Right atrium auricular region (tissue), 2 donors: ENCODE measurements around the gene TMEM63B. TPM values are rescaled to one million over a fixed set of nuclear protein-coding genes. Genes with fewer than 3 reads are reported as not detected.

Experiments
- DNase-seq: peaks from one replicate; pipeline ENCODE4 v3.0.0-alpha.2; 2019; ENCODE audit warnings: low spot score
- H3K27ac ChIP-seq, 2 donors: fragments of 200-600 bp; sonication (generic); 1 replicate in 1 of 2; 2 replicates in 1 of 2; pipeline ENCODE4 v1.5.1; 2016 to 2019
- H3K27me3 ChIP-seq, 2 donors: fragments of 200-600 bp; sonication (generic); one replicate each; pipeline versions ENCODE4 v1.5.1 to v1.6.0; 2017 to 2019
- H3K36me3 ChIP-seq: fragments of 200-600 bp; sonication (generic); one replicate; pipeline ENCODE4 v1.5.1; 2016
- H3K4me1 ChIP-seq, 2 donors: fragments of 200-600 bp; sonication (generic); one replicate each; pipeline versions ENCODE4 v1.5.1 to v1.6.0; 2017 to 2019
- H3K4me3 ChIP-seq, 2 donors: fragments of 200-600 bp; sonication (generic); 1 replicate in 1 of 2; 2 replicates in 1 of 2; pipeline ENCODE4 v1.5.1; 2017 to 2019; ENCODE audit warnings: mild to moderate bottlenecking in 1 of 2, moderate library complexity in 1 of 2
- H3K9me3 ChIP-seq, 2 donors: fragments of 200-600 bp; sonication (generic); one replicate each; pipeline ENCODE4 v1.5.1; 2019
- total RNA-seq, 2 donors: library from RNA; depleted of rRNA; stranded (reverse); fragments of >200 nt; gene quantifications; one replicate each; pipeline ENCODE4 v1.1.0, GENCODE V29; 2016
- TF ChIP-seq, protein P1 (sequence below), 2 donors: fragments of 200-600 bp; sonication (generic); IDR thresholded peaks; one replicate each; pipeline ENCODE4 v1.5.1; 2019; ENCODE audit warnings: antibody characterized with exemption in 2 of 2

Gene TMEM63B
- total RNA-seq, 2 donors from 2014 or later: 29.2 to 37.1 TPM

DNA sequence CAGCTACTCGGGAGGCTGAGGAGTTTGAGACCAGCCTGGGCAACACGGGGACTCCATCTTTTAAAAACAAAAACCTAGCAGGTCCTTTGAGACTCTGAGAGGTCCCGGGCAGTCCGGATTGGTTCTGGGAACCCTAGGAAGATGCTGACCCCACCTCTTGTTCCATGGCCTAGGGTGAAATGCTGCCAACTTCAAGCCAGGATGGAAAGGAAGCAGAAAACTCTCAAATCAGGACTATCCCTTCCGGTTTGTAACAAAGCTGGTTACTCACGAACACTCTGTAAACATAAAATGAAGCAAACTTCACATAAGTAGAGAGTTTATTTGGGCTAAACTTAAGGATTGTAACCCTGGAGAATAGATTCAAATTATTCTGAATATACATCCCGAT is 59.3 kb downstream of the TMEM63B start:
- Histone ChIP-seq H3K27ac (peak overlapping the region in 1 of 2 donors; percentile 35), H3K4me3 (no peak overlapping the region), H3K4me1 (peaks cover 0 to 10% of the 10 kb centered on the region in 2 donors), H3K36me3 (no peaks in the 10 kb centered on the region), H3K9me3 (no peaks in the 10 kb centered on the region), H3K27me3 (no peaks in the 10 kb centered on the region)
- TF ChIP-seq, protein P1, sequence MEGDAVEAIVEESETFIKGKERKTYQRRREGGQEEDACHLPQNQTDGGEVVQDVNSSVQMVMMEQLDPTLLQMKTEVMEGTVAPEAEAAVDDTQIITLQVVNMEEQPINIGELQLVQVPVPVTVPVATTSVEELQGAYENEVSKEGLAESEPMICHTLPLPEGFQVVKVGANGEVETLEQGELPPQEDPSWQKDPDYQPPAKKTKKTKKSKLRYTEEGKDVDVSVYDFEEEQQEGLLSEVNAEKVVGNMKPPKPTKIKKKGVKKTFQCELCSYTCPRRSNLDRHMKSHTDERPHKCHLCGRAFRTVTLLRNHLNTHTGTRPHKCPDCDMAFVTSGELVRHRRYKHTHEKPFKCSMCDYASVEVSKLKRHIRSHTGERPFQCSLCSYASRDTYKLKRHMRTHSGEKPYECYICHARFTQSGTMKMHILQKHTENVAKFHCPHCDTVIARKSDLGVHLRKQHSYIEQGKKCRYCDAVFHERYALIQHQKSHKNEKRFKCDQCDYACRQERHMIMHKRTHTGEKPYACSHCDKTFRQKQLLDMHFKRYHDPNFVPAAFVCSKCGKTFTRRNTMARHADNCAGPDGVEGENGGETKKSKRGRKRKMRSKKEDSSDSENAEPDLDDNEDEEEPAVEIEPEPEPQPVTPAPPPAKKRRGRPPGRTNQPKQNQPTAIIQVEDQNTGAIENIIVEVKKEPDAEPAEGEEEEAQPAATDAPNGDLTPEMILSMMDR (IDR thresholded peaks at IDR 0.05): no peak
- DNase-seq: no peak

DNA sequence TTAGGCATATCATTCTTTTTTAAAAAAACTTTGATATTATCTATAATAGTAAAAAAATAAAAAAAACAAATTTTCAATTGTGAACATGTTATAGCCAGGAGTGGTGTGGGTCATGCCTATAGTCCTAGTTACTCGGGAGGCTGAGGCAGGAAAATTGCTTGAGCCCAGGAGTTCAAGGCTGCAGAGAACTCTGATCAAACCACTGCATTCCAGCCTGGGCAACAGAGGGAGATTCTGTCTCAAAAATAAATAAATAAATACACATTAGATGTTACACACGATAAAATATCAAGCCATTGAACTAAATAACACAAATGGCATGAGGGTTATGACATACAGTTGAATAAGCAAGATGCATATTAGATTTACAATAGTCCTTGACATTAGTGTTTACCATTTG is 61.5 kb downstream of the TMEM63B start:
- H3K36me3 ChIP-seq: no peaks in the 10 kb centered on the region
- H3K4me1 ChIP-seq: peaks cover 0 to 14% of the 10 kb centered on the region in 2 donors
- H3K27me3 ChIP-seq: no peaks in the 10 kb centered on the region
- no peak for DNase-seq
- H3K27ac ChIP-seq: no peak overlapping the region
- no peak overlapping the region for H3K4me3 ChIP-seq
- H3K9me3 ChIP-seq: no peaks in the 10 kb centered on the region
- TF ChIP-seq, protein P1 (IDR thresholded peaks at IDR 0.05): no peak

DNA sequence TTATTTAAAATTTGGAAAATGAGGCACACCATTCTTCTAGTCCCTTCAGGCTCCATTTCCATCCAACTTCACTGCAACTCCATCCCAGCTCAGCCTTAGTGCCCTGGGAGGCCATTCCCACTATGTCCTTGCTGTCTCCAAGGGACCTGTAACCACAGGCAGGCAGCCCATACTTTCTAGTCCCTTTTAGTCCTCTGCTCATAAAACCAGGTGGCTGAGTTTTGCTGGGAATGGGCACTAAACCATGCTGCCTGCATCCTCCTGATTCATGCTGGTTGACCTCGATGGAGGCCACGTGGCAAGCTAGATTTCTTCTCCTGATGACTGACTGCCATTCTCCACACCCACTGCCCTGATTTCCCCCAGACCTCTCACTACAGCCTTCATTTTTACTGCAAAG is 61.9 kb downstream of the TMEM63B start:
- Histone ChIP-seq H3K9me3 (no peaks in the 10 kb centered on the region), H3K4me3 (no peak overlapping the region), H3K4me1 (peaks cover 0 to 14% of the 10 kb centered on the region in 2 donors), H3K27me3 (no peaks in the 10 kb centered on the region), H3K27ac (no peak overlapping the region), H3K36me3 (no peaks in the 10 kb centered on the region)
- TF ChIP-seq, protein P1 (IDR thresholded peaks at IDR 0.05): no peak
- no peak for DNase-seq

DNA sequence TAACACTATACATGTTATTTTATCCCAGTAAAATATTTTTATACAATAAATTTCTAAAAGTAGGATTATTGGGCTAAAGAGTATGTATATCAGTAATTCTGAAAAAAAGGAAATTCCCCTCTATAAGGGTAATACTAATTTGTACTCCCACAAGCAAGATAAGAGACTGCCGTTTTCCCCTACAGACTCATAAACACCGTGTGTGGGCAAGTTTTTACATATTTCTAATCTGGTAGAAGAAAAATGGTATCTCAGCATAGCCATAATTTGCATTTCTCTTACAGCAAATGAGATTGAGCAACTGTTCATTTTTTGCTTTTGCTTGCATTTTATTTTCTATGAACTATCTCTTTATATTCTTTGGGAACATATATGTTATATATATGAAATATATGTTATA is 63.4 kb downstream of the TMEM63B start:
- TF ChIP-seq, protein P1 (IDR thresholded peaks at IDR 0.05): no peak
- Histone ChIP-seq H3K27me3 (no peaks in the 10 kb centered on the region), H3K36me3 (no peaks in the 10 kb centered on the region), H3K9me3 (no peaks in the 10 kb centered on the region), H3K4me1 (peaks cover 0 to 14% of the 10 kb centered on the region in 2 donors), H3K27ac (no peak overlapping the region), H3K4me3 (no peak overlapping the region)
- no peak for DNase-seq

DNA sequence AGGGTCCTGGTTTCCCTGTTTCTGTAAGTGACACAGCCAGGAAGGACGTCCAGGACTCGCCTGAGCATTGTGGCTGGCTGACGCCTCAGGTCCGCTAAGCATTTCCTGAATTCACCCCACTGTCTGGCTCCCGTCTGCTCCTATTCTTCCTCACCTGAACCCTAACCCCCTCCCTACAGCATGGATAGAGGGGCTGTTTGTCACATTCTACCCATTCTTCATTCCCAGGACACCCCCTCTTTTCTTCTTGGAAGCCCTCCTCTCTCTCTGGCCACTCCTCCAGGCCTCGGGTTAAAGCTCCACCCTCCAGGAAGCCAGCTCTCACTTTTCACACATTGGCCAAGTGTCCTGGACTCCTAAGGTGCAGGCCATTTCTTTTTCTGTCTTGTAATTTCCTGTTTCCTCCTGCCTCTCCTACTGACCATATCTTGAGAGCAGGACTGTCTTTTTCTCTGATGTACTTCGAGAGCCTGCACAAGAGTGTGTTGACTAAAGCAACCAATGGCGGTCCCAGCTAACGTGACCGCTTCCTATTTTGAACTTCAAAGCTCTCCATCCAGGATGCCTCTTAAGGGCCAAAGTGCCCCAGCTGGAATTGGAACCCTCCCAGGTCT is 65.2 kb downstream of the TMEM63B start:
- Histone ChIP-seq H3K4me3 (peak overlapping the region in 1 of 2 donors; percentile 12), H3K27me3 (no peaks in the 10 kb centered on the region), H3K4me1 (peaks cover 0 to 4% of the 10 kb centered on the region in 2 donors), H3K36me3 (no peaks in the 10 kb centered on the region), H3K9me3 (no peaks in the 10 kb centered on the region), H3K27ac (no peak overlapping the region)
- TF ChIP-seq, protein P1 (IDR thresholded peaks at IDR 0.05): no peak
- DNase-seq: no peak
